Ishikawa (cell line): ENCODE measurements around the gene NOX4.
A peak's percentile ranks its signal among the peaks of the same experiment; 100 is the strongest.

Experiments
- CEBPB ChIP-seq: IDR thresholded peaks from 2 replicates; pipeline ENCODE4 v1.6.1; 2012
- CREB1 ChIP-seq: IDR thresholded peaks from 2 replicates; pipeline ENCODE4 v1.6.1; 2012; ENCODE audit warnings: low read depth
- EGR1 ChIP-seq: IDR thresholded peaks from 2 replicates; pipeline ENCODE4 v1.6.1; 2012
- EP300 ChIP-seq: IDR thresholded peaks from 2 replicates; pipeline ENCODE4 v1.6.1; 2012; ENCODE audit warnings: borderline replicate concordance
- FOXM1 ChIP-seq: IDR thresholded peaks from 2 replicates; pipeline ENCODE4 v1.6.1; 2012; ENCODE audit warnings: low read depth, borderline replicate concordance
- NFIC ChIP-seq: IDR thresholded peaks from 2 replicates; pipeline ENCODE4 v1.6.1; 2012
- RAD21 ChIP-seq: IDR thresholded peaks from 2 replicates; pipeline ENCODE4 v1.6.1; 2012; ENCODE audit warnings: low read depth
- TAF1 ChIP-seq: IDR thresholded peaks from 2 replicates; pipeline ENCODE4 v1.6.1; 2012; ENCODE audit warnings: low read depth, mild to moderate bottlenecking
- TCF12 ChIP-seq: IDR thresholded peaks from 2 replicates; pipeline ENCODE4 v1.6.1; 2012; ENCODE audit warnings: low read depth
- TEAD4 ChIP-seq: IDR thresholded peaks from 2 replicates; pipeline ENCODE4 v1.6.1; 2012
- YY1 ChIP-seq: IDR thresholded peaks from 2 replicates; pipeline ENCODE4 v1.6.1; 2012; ENCODE audit warnings: low read depth
- ZBTB7A ChIP-seq: IDR thresholded peaks from 2 replicates; pipeline ENCODE4 v1.6.1; 2012; ENCODE audit warnings: low read depth
- TF ChIP-seq, protein P1 (sequence below): IDR thresholded peaks from 2 replicates; pipeline ENCODE4 v1.6.1; 2012; ENCODE audit warnings: low read depth, mild to moderate bottlenecking
- TF ChIP-seq, protein P2 (sequence below): IDR thresholded peaks from 2 replicates; pipeline ENCODE4 v1.6.1; 2012
- TF ChIP-seq, protein P3 (sequence below): IDR thresholded peaks from 2 replicates; pipeline ENCODE4 v1.6.1; 2012

NOX4 gene

DNA sequence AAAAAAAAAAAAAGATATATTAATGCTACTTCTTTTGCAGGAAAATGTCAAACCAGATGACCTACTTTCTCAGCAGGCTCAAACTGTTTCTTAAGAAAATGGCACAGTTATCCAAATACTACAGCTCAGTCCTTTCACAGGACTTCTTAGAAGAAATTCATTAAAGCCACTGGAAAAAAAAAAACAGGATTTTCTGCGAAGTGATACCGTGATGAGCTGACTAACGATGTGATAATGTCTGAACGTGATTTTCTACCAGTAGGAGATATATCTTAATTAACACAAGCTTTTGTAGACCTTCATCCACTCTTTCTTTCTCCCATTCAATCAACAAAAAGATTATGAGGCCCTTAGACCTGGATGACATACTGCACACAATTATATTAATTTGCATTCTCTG, 132.4 kb downstream of the NOX4 start:
- no peak for TF ChIP-seq NFIC
- TF ChIP-seq EP300 = no peak
- no peak for TF ChIP-seq TCF12
- no peak for TF ChIP-seq FOXM1
- no peak for TF ChIP-seq CREB1
- TF ChIP-seq EGR1 = no peak
- no peak for TF ChIP-seq TAF1
- TF ChIP-seq, protein P1, sequence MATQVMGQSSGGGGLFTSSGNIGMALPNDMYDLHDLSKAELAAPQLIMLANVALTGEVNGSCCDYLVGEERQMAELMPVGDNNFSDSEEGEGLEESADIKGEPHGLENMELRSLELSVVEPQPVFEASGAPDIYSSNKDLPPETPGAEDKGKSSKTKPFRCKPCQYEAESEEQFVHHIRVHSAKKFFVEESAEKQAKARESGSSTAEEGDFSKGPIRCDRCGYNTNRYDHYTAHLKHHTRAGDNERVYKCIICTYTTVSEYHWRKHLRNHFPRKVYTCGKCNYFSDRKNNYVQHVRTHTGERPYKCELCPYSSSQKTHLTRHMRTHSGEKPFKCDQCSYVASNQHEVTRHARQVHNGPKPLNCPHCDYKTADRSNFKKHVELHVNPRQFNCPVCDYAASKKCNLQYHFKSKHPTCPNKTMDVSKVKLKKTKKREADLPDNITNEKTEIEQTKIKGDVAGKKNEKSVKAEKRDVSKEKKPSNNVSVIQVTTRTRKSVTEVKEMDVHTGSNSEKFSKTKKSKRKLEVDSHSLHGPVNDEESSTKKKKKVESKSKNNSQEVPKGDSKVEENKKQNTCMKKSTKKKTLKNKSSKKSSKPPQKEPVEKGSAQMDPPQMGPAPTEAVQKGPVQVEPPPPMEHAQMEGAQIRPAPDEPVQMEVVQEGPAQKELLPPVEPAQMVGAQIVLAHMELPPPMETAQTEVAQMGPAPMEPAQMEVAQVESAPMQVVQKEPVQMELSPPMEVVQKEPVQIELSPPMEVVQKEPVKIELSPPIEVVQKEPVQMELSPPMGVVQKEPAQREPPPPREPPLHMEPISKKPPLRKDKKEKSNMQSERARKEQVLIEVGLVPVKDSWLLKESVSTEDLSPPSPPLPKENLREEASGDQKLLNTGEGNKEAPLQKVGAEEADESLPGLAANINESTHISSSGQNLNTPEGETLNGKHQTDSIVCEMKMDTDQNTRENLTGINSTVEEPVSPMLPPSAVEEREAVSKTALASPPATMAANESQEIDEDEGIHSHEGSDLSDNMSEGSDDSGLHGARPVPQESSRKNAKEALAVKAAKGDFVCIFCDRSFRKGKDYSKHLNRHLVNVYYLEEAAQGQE = no peak
- no peak for TF ChIP-seq TEAD4
- no peak for TF ChIP-seq CEBPB
- no peak for TF ChIP-seq YY1

GRCh38 chr11:89355646-89356045, 135.5 kb downstream of the NOX4 start:
- TF ChIP-seq FOXM1 = no peak
- no peak for TF ChIP-seq YY1
- no peak for TF ChIP-seq CREB1
- no peak for TF ChIP-seq TCF12
- no peak for TF ChIP-seq TEAD4
- TF ChIP-seq RAD21 = no peak
- TF ChIP-seq, protein P2, sequence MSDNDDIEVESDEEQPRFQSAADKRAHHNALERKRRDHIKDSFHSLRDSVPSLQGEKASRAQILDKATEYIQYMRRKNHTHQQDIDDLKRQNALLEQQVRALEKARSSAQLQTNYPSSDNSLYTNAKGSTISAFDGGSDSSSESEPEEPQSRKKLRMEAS = no peak
- TF ChIP-seq, protein P1 = no peak
- no peak for TF ChIP-seq EGR1
- no peak for TF ChIP-seq TAF1
- TF ChIP-seq, protein P3, sequence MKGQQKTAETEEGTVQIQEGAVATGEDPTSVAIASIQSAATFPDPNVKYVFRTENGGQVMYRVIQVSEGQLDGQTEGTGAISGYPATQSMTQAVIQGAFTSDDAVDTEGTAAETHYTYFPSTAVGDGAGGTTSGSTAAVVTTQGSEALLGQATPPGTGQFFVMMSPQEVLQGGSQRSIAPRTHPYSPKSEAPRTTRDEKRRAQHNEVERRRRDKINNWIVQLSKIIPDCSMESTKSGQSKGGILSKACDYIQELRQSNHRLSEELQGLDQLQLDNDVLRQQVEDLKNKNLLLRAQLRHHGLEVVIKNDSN = no peak
- TF ChIP-seq ZBTB7A = no peak
- TF ChIP-seq EP300 = no peak
- TF ChIP-seq CEBPB = no peak
- no peak for TF ChIP-seq NFIC

DNA sequence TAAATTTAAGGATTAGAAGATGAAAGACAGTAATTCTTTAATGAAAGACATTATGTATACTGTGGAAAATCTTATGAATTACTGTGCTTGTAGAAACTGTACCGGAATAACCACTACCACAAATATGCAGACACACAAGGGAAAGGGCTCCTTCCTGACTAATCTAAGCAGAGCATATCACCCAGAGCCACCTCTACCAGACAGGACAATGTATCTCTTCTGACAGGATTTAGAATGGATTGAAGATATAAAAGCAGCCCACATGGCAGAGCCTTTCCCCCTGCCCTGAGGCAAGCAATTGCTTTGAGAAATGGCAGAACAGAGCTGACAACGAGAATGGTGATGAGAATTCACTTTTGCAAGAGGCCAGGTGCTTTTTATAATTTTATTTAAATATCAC, 144.1 kb downstream of the NOX4 start:
- TF ChIP-seq, protein P3 = no peak
- no peak for TF ChIP-seq ZBTB7A

DNA sequence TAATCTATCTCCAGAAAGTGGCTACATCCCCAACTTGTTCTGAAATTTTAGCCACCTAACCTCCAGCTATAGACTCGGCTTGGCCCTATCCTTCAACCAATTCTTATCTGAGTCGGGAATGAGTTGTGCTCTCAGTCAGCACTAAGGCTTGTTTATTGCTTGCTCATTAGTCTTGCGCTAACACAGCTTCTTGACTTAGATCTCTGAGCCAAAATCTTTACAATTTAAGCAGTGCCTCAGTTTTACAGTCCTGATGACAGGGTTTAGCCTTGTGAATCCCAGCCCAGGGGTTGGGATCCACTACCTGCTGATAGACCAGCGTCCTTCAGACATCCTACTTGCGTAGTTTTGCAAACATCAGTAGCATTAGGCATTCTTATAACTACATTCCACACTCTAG, 144.6 kb downstream of the NOX4 start:
- no peak for TF ChIP-seq ZBTB7A
- TF ChIP-seq CREB1 = no peak
- no peak for TF ChIP-seq CEBPB
- TF ChIP-seq, protein P2 = no peak
- TF ChIP-seq YY1 = no peak
- TF ChIP-seq, protein P1 = no peak
- TF ChIP-seq TAF1 = no peak

- TF ChIP-seq CEBPB = peak; percentile 68
Measured at GRCh38 chr11:89340450-89340849, 150.7 kb downstream of the NOX4 start.

GRCh38 chr11:89333704-89334103, 157.5 kb downstream of the NOX4 start:
- peak; percentile 59 for TF ChIP-seq RAD21
